HepG2 (cell line): ENCODE results near the gene SAP25. TPM values are rescaled to one million over a fixed set of nuclear protein-coding genes. Genes with fewer than 3 reads are reported as not detected.

ENCODE experiments used
- ARNTL ChIP-seq: sonication (generic); formaldehyde crosslinking; IDR thresholded peaks from 2 replicates; pipeline ENCODE4 v1.4.0; 2020; ENCODE audit warnings: mild to moderate bottlenecking, missing genetic modification reagents
- CBX5 ChIP-seq: sonication (generic); formaldehyde crosslinking; IDR thresholded peaks from 2 replicates; pipeline ENCODE4 v1.4.0; 2020; ENCODE audit warnings: missing genetic modification reagents, borderline replicate concordance
- FOXP4 ChIP-seq: sonication (generic); formaldehyde crosslinking; IDR thresholded peaks from 2 replicates; pipeline ENCODE4 v1.4.0; 2020; ENCODE audit warnings: missing genetic modification reagents
- HINFP ChIP-seq: sonication (generic); formaldehyde crosslinking; IDR thresholded peaks from 2 replicates; pipeline ENCODE4 v1.4.0; 2020; ENCODE audit warnings: low read depth, mild to moderate bottlenecking, missing genetic modification reagents
- HOXA9 ChIP-seq: sonication (generic); formaldehyde crosslinking; IDR thresholded peaks from 2 replicates; pipeline ENCODE4 v1.8.1; 2022; ENCODE audit warnings: missing genetic modification reagents, mild to moderate bottlenecking, moderate library complexity, borderline replicate concordance
- KLF9 ChIP-seq: IDR thresholded peaks from 2 replicates; pipeline ENCODE4 v1.6.1; 2016; ENCODE audit warnings: low read depth
- MED13 ChIP-seq: sonication (generic); formaldehyde crosslinking; IDR thresholded peaks from 2 replicates; pipeline ENCODE4 v1.5.0; 2020; ENCODE audit warnings: missing genetic modification reagents
- RELA ChIP-seq: sonication (generic); formaldehyde crosslinking; IDR thresholded peaks from 2 replicates; pipeline ENCODE4 v1.4.0; 2020; ENCODE audit warnings: missing genetic modification reagents
- SNAI1 ChIP-seq: sonication (generic); formaldehyde crosslinking; IDR thresholded peaks from 2 replicates; pipeline ENCODE4 v1.5.0; 2020; ENCODE audit warnings: mild to moderate bottlenecking, missing genetic modification reagents, borderline replicate concordance
- SOX6 ChIP-seq, 2 experiments: fragments of 450-650 bp in 1 of 2; sonication (generic) in 1 of 2; formaldehyde crosslinking in 1 of 2; IDR thresholded peaks; 2 replicates each; pipeline versions ENCODE4 v1.4.0 to v1.6.1; 2017 to 2020; ENCODE audit warnings: antibody characterized with exemption in 1 of 2, mild to moderate bottlenecking in 1 of 2, missing genetic modification reagents in 1 of 2
- THAP9 ChIP-seq: sonication (generic); formaldehyde crosslinking; IDR thresholded peaks from 2 replicates; pipeline ENCODE4; 2020; ENCODE audit warnings: missing genetic modification reagents, mild to moderate bottlenecking, borderline replicate concordance
- ZFX ChIP-seq: sonication (generic); formaldehyde crosslinking; IDR thresholded peaks from 2 replicates; pipeline ENCODE4 v1.4.0; 2020; ENCODE audit warnings: mild to moderate bottlenecking, low read depth, missing genetic modification reagents, moderate library complexity
- ZNF569 ChIP-seq: sonication (generic); formaldehyde crosslinking; IDR thresholded peaks from 2 replicates; pipeline ENCODE4 v1.5.0; 2020; ENCODE audit warnings: mild to moderate bottlenecking, missing genetic modification reagents, moderate library complexity, borderline replicate concordance
- ZNF609 ChIP-seq: sonication (generic); formaldehyde crosslinking; IDR thresholded peaks from 2 replicates; pipeline ENCODE4 v1.4.0; 2020; ENCODE audit warnings: mild to moderate bottlenecking, missing genetic modification reagents, borderline replicate concordance
- polyA plus RNA-seq, 8 experiments: library from polyadenylated mRNA; depleted of rRNA in 3 of 8; stranded (reverse) in 7 of 8; unstranded in 1 of 8; fragments of >200 nt; fragmentation: Illumina TruSeq in 4 of 8; extraction: Trizol in 4 of 8; gene quantifications; 2 replicates each; pipeline versions ENCODE4 v1.2.1 to v1.2.3, GENCODE V29; 2011 to 2016; ENCODE audit warnings: low read depth in 4 of 8, missing spikeins in 1 of 8, mixed read lengths in 1 of 8; ENCODE audit not compliant: insufficient read depth in 1 of 8
- total RNA-seq, 5 experiments: library from RNA; depleted of rRNA; stranded (reverse); fragments of >200 nt; fragmentation: Illumina TruSeq; extraction: Trizol; gene quantifications; 2 replicates each; pipeline ENCODE4 v1.2.3, GENCODE V29; 2016; ENCODE audit warnings: low read depth in 1 of 5

SAP25 gene
- total and polyA plus RNA-seq, 2 of the 13 experiments (the other 11 are each of a cell fraction or from before 2014, with no cell fraction given): 0.15 to 0.20 TPM

GRCh38 chr7:100546129-100546925, 27.4 kb downstream of the SAP25 start (continued):
- TF ChIP-seq HINFP (CRISPR knock-in tag) (no peak), ZNF609 (peak; percentile 70; the same call in 1 of the 2 replicates), HOXA9 (CRISPR knock-in tag) (no peak), ZFX (CRISPR knock-in tag) (0 out of 2 replicates have a peak, but pooled peaks have one; percentile 24), SNAI1 (CRISPR knock-in tag) (no peak), ARNTL (peak; percentile 74; the same call in 1 of the 2 replicates), KLF9 (CRISPR knock-in tag) (0 out of 2 replicates have a peak, but pooled peaks have one; percentile 5), SOX6 (IDR thresholded peaks at IDR 0.05) (no peak), SOX6 (CRISPR knock-in tag; IDR thresholded peaks at IDR 0.05) (peak; percentile 67), RELA (CRISPR knock-in tag) (no peak), ZNF569 (CRISPR knock-in tag) (no peak), THAP9 (CRISPR knock-in tag) (0 out of 2 replicates have a peak, but pooled peaks have one; percentile 4), CBX5 (no peak), MED13 (peak; percentile 85), FOXP4 (CRISPR knock-in tag) (peak; percentile 94)
